ENCODE results near the gene EIF4G1.
"Not testable (repeated sequence)": the region's sequence is repeated elsewhere in the genome, so short reads cannot be mapped to it uniquely, and the experiment has no call there.

Gene EIF4G1

DNA sequence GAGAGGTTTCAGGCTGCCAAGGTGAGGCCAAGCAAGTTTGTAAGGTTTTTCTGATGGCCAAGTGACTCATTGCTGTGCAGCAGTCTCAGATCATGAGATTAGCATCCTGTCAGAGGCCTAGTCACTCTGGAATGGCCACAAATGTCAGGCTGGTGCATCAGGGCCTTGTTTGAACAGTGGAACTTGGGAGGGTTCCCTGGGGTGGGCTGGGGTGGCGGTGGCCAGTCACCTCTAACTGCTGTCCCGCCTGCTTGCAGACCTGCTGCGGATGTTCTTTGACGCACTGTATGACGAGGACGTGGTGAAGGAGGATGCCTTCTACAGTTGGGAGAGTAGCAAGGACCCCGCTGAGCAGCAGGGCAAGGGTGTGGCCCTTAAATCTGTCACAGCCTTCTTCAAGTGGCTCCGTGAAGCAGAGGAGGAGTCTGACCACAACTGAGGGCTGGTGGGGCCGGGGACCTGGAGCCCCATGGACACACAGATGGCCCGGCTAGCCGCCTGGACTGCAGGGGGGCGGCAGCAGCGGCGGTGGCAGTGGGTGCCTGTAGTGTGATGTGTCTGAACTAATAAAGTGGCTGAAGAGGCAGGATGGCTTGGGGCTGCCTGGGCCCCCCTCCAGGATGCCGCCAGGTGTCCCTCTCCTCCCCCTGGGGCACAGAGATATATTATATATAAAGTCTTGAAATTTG lies 20.2 kb downstream of the EIF4G1 start:
- peak; percentile 39 for DNase-seq (ENCODE audit: low spot score)

DNA sequence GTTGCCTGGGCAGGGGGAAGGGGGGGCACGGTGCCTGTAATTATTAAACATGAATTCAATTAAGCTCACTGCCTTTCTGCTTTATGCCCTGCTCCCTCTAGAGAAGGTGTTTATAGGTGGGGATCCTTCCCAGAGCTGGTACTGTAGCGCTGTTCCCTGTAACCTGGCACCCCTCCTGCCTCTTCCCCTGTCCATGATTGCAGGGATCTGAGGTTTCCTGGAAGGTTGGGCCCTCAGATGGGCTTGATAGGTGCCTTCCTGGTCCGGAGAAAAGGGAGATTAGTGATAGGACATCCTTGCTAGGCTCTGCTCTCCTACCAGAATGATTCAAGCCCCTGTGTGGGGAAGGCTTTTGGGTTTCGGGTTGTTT lies 20.9 kb downstream of the EIF4G1 start:
- no peak for DNase-seq (ENCODE audit: low spot score)

DNA sequence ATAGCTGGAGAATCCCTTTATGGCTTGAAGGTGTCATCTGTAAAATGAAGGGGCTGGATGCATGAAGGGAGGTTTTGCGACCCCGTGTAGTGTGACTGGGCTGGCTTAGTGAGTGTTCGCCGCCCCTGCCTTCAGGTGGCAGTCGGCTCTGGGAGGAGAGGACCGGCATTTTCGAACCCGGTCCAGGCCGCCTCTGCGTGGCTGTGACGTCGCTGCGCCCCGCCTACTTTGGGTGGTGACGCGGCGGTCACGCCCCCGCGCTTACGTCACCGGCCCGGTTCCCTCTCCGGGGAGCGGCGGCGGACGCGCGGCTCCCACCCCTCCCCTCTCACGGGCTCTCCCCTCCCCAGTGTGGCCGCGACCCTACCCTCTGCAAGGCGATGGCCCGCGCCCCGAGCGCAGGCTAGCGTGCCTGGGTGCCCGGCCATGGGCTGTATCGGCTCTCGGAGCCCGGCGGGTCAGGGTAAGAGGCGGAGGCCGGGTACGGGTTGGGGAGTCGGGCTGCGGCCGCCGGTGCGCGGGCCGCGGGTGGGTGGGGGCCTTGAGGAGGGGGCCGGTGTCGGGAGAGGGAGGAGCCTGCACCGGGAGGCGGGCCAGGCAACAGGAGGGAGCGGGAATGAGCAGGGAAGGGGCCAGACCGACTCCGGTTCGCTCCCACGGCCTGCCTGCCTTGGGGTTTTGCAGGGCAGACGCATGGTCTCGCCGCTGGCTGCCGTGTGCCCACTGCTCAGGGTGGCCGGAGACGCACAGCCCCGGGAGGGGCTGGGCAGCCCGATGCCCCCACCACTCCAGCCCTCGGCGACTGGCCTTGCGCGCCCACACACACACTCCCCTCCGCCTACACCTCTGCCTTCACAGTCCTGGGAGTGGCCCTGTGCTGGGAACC lies 21.5 kb downstream of the EIF4G1 start:
- peak; percentile 86 for DNase-seq (ENCODE audit: low spot score)

DNA sequence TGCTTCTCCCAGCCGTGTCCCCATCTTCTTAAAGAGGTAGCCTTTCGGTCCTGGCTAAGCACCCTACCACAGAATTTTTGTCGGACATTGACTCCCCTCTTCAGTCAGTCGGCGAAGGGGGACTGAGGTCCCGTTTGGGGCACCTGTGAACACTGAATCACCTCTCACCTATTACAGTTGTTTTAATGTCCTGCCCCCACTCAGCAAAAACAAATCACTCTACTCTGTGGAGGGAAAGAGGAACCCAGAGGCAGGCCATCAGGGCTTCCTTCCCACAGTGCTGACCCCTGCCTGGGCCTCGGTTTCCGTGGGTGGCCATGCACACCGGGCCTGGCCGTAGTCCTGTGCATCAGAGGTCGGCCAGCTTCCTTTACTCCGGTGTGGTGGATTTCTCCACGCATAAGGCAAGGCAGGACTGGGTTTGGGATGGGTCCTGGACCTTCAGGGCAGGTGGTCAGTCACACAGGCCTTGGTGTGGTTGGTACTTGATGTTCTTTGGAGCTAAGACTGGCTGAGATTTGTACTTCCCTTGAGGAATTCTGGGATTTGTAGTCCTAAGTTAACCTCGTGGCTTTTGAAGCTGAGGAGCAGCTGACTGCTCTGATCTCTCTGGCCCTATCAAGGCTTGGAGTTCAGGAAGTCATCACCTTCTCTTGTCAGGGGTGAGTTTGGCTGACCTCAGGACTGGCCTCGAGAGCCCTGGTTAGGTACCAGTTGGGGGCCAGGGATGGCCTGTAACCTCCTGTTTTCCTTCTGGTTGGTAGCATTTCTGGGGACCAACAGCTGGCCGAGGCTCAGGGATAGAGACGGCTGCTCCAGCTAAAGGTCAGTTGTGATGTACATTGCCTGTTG lies 22.4 kb downstream of the EIF4G1 start:
- DNase-seq (ENCODE audit: low spot score) = peak; percentile 22

- no peak for DNase-seq (ENCODE audit: low spot score)
Observed at GRCh38 chr3:184337399-184337714, 23.0 kb downstream of the EIF4G1 start, which contains the start of gene FAM131A. TSS of gene FAM131A (plus strand) at chr3:184337600. CDS start at chr3:184337631, 31 bp downstream.

DNA sequence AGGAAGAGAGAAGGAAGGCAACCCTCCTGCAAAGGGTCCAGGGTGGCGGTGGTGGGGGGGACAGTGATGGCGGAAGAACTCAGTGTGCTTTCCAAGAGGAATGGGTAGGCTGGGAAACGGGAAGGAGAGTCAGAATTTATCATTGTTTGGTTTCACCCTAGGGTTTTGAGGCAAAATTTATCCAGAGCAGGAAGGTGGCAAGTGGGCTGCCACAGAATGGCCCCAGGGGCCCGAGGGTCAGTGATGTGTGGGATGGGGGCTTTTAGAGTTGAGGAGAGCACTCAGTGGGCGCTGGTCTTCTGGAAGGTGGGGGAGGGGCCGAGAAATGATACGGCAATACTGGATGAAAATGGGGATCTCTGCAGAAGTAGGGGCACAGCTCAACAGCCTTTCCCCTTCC lies 23.6 kb downstream of the EIF4G1 start:
- no peak for DNase-seq (ENCODE audit: low spot score)

DNA sequence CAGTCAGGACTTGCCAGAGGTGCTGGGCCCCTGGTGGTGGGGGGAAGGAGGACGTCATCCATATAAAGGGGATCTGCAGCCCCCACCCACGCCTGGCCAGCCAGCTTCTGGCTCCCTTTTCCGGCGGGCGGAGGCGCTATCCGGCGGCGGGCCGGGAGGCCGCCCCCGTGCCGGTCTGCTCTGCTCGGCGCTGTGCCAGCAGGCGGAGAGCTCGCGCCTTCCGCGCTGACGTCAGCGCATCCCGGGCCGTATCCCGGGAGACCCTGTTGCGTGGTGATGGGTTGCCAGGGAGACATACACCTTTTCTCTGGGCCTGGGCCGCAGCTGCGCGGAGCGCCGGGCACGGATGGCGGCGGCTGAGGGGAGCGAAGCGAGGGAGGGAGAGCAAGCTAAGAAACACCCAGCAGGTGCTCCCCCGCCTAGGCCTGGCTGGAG lies 24.1 kb downstream of the EIF4G1 start:
- no peak for DNase-seq (ENCODE audit: low spot score)

- no peak for DNase-seq (ENCODE audit: low spot score)
Observed at GRCh38 chr3:184339001-184339400, 24.6 kb downstream of the EIF4G1 start.

- not testable (repeated sequence) for DNase-seq (ENCODE audit: low spot score)
Observed at GRCh38 chr3:184339451-184340135, 25.2 kb downstream of the EIF4G1 start.

GRCh38 chr3:184341925-184342324 lies 27.5 kb downstream of the EIF4G1 start:
- DNase-seq (ENCODE audit: low spot score) = no peak

- no peak for DNase-seq (ENCODE audit: low spot score)
Observed at GRCh38 chr3:184343200-184343876, 28.9 kb downstream of the EIF4G1 start.

DNA sequence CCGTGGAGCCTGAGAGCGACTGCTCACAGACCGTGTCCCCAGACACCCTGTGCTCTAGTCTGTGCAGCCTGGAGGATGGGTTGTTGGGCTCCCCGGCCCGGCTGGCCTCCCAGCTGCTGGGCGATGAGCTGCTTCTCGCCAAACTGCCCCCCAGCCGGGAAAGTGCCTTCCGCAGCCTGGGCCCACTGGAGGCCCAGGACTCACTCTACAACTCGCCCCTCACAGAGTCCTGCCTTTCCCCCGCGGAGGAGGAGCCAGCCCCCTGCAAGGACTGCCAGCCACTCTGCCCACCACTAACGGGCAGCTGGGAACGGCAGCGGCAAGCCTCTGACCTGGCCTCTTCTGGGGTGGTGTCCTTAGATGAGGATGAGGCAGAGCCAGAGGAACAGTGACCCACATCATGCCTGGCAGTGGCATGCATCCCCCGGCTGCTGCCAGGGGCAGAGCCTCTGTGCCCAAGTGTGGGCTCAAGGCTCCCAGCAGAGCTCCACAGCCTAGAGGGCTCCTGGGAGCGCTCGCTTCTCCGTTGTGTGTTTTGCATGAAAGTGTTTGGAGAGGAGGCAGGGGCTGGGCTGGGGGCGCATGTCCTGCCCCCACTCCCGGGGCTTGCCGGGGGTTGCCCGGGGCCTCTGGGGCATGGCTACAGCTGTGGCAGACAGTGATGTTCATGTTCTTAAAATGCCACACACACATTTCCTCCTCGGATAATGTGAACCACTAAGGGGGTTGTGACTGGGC lies 30.3 kb downstream of the EIF4G1 start:
- no peak for DNase-seq (ENCODE audit: low spot score)

DNA sequence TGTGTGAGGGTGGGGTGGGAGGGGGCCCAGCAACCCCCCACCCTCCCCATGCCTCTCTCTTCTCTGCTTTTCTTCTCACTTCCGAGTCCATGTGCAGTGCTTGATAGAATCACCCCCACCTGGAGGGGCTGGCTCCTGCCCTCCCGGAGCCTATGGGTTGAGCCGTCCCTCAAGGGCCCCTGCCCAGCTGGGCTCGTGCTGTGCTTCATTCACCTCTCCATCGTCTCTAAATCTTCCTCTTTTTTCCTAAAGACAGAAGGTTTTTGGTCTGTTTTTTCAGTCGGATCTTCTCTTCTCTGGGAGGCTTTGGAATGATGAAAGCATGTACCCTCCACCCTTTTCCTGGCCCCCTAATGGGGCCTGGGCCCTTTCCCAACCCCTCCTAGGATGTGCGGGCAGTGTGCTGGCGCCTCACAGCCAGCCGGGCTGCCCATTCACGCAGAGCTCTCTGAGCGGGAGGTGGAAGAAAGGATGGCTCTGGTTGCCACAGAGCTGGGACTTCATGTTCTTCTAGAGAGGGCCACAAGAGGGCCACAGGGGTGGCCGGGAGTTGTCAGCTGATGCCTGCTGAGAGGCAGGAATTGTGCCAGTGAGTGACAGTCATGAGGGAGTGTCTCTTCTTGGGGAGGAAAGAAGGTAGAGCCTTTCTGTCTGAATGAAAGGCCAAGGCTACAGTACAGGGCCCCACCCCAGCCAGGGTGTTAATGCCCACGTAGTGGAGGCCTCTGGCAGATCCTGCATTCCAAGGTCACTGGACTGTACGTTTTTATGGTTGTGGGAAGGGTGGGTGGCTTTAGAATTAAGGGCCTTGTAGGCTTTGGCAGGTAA lies 31.1 kb downstream of the EIF4G1 start:
- DNase-seq (ENCODE audit: low spot score) = peak; percentile 72

- DNase-seq (ENCODE audit: low spot score) = no peak
Observed at GRCh38 chr3:184346480-184347190, 32.2 kb downstream of the EIF4G1 start.

DNA sequence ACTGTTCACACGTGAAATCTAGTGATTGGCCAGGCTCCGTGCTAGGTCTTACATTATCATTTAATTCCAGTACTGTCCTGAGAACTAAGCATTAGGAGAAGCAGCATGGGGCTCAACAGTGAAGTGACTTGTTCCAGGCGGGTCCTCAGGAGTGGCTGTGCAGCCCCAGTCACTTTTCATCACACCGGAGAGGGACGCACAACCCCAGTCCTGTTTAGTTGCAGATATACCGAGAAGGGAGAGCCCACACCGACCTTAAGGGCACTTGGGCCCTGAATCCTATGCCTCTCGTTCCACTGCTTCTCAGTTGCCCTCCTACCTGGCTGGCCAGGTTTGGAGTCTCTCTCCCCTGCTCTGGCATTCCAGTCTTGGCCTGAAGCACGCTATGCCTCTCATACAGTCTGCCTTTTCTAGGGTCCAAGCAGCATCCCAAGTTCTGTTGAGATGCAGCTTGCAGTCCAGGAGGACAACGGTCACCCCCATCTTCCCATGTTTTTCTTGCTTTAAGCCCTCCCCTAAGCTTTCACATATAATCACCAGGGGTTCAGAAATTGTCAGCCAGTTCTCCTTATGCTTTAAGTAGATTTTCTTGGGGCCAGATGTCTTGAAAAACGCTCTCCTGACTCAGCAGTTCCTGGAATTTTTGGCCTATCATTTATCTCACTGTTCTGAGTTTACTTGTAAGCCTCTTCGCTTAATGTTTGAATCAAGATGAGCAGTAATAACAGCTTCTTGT lies 33.1 kb downstream of the EIF4G1 start:
- DNase-seq (ENCODE audit: low spot score) = no peak

GRCh38 chr3:184348057-184348382 lies 33.6 kb downstream of the EIF4G1 start:
- DNase-seq (ENCODE audit: low spot score) = no peak

DNA sequence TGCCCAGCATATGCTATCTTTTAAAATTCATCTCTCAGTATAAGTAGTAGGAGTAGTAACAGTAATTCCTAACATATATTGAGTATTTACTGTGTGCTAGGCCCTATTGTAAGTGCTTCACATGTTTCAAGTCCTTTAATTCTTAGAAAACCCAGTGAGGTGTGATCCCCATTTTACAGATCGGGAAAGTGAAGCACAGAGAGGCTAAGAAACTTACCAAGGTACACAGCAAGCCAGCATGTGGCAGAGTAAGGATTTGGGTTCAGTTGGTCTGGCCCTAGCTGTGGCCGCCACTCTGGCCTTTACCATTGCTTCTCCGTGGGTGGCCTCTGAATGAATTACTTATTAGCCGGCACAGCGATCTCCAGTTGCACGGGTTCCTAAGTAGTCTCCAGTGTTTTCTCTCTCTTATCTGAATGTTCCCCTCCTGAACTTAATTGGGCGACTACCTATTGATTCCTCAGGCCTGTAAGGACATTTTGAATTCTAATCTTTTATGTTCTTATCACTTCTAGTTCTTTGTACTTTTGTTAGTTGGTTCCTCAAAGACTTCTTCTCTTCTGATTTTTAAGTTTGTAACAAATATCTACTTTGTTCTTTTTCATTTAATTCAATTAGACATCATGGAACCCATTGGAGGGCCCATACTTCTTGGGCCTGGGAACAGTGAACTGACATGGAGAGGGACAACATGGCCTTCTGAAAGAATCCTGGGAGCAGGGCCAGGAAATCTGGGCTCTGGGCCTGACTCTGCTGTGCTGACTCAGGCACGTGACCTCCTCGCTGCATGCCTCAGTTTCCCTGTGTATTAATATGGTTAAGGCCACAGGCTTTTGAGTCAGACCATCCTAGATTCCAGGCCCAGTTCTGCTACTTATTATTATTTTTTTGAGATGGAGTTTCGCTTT lies 35.4 kb downstream of the EIF4G1 start:
- no peak for DNase-seq (ENCODE audit: low spot score)
